SK-N-SH (cell line): ENCODE results near the gene HOXD10. TPM values are rescaled to one million over a fixed set of nuclear protein-coding genes. Genes with fewer than 3 reads are reported as not detected.

Experiments
- CTCF ChIA-PET: fragments of 300-600, 350-600 bp; formaldehyde crosslinking; extraction: SDS; loops from one replicate; lab custom pipeline; 2021; lab: Yijun Ruan, JAX
- POLR2A ChIA-PET: fragments of 350-600 bp; sonication (Branson Sonifier 250); formaldehyde crosslinking; extraction: SDS; loops from one replicate; lab custom pipeline; 2020; ENCODE audit warnings: antibody characterized with exemption, inconsistent platforms; lab: Yijun Ruan, JAX
- DNase-seq: peaks from one replicate; pipeline ENCODE4 v3.0.0; 2012
- H2AFZ ChIP-seq: fragments of 200-600 bp; sonication (generic); 2 replicates; pipeline ENCODE4 v1.8.1; 2016; ENCODE audit warnings: antibody characterized with exemption, mild to moderate bottlenecking, low read depth
- H3F3A ChIP-seq: fragments of 200-600 bp; sonication (generic); replicated peaks from 2 replicates; pipeline ENCODE3; 2016; ENCODE audit warnings: antibody characterized with exemption, mild to moderate bottlenecking; ENCODE audit not compliant: insufficient read depth
- H3K27ac ChIP-seq, 2 experiments: fragments of 200-500 bp in 1 of 2; fragments of 200-600 bp in 1 of 2; sonication (Bioruptor generic) in 1 of 2; sonication (generic), shearing (Covaris generic) in 1 of 2; 2 replicates each; pipeline versions ENCODE4 v1.5.1 to v1.6.1; 2014 to 2016; ENCODE audit warnings: low read depth in 2 of 2, inconsistent platforms in 1 of 2, low read length in 1 of 2, mild to moderate bottlenecking in 1 of 2, mixed read lengths in 1 of 2
- H3K27me3 ChIP-seq: fragments of 200-600 bp; sonication (generic), shearing (Covaris generic); 2 replicates; pipeline ENCODE4 v1.6.1; 2016; ENCODE audit warnings: mixed run types; ENCODE audit not compliant: insufficient read depth
- H3K36me3 ChIP-seq, 2 experiments: fragments of 200-500 bp in 1 of 2; fragments of 200-600 bp in 1 of 2; sonication (Bioruptor generic) in 1 of 2; sonication (generic) in 1 of 2; replicated peaks in 1 of 2; 2 replicates each; pipeline versions ENCODE3 to v1.5.1; 2014 to 2016; ENCODE audit warnings: low read length in 1 of 2, mild to moderate bottlenecking in 1 of 2; ENCODE audit not compliant: insufficient read depth in 2 of 2, control insufficient read depth in 1 of 2
- H3K4me1 ChIP-seq, 2 experiments: fragments of 200-500 bp in 1 of 2; fragments of 200-600 bp in 1 of 2; sonication (Bioruptor generic) in 1 of 2; sonication (generic), shearing (Covaris generic) in 1 of 2; 2 replicates each; pipeline versions ENCODE4 v1.5.1 to v1.6.1; 2014 to 2016; ENCODE audit warnings: low read depth in 1 of 2, low read length in 1 of 2, mixed run types in 1 of 2; ENCODE audit not compliant: insufficient read depth in 2 of 2, control insufficient read depth in 1 of 2
- H3K4me2 ChIP-seq: fragments of 200-600 bp; sonication (generic), shearing (Covaris generic); 2 replicates; pipeline ENCODE4 v1.6.1; 2017; ENCODE audit warnings: mixed run types
- H3K4me3 ChIP-seq, 2 experiments: fragments of 200-500 bp in 1 of 2; fragments of 200-600 bp in 1 of 2; sonication (Bioruptor generic) in 1 of 2; sonication (generic), shearing (Covaris generic) in 1 of 2; 2 replicates each; pipeline versions ENCODE4 v1.5.1 to v1.8.1; 2014 to 2016; ENCODE audit warnings: low read depth in 2 of 2, inconsistent platforms in 1 of 2, low read length in 1 of 2, mild to moderate bottlenecking in 1 of 2, mixed read lengths in 1 of 2, moderate library complexity in 1 of 2
- H3K79me2 ChIP-seq: fragments of 200-600 bp; sonication (generic); 2 replicates; pipeline ENCODE4 v1.8.1; 2017; ENCODE audit warnings: mild to moderate bottlenecking; ENCODE audit not compliant: insufficient read depth
- H3K9ac ChIP-seq: fragments of 200-600 bp; sonication (generic); 2 replicates; pipeline ENCODE4 v1.6.1; 2017; ENCODE audit warnings: mixed run types
- H3K9me2 ChIP-seq: fragments of 200-600 bp; sonication (generic); 2 replicates; pipeline ENCODE4 v1.6.1; 2017; ENCODE audit warnings: mixed run types
- H3K9me3 ChIP-seq: fragments of 200-600 bp; sonication (generic); 2 replicates; pipeline ENCODE4 v1.6.1; 2017; ENCODE audit warnings: mixed run types, mild to moderate bottlenecking, moderate library complexity
- H4K20me1 ChIP-seq: fragments of 200-600 bp; sonication (generic); 2 replicates; pipeline ENCODE4 v1.6.1; 2017; ENCODE audit warnings: mild to moderate bottlenecking, mixed run types; ENCODE audit not compliant: insufficient read depth
- FOXM1 ChIP-seq: IDR thresholded peaks from 2 replicates; pipeline ENCODE4 v1.4.0; 2012; ENCODE audit warnings: low read depth, mild to moderate bottlenecking
- MXI1 ChIP-seq: IDR thresholded peaks from 2 replicates; pipeline ENCODE4 v1.6.1; 2012; ENCODE audit warnings: mild to moderate bottlenecking, low read depth, low read length, improper control_type of control experiment
- NRF1 ChIP-seq: IDR thresholded peaks from 2 replicates; pipeline ENCODE4 v1.6.1; 2012; ENCODE audit warnings: low read depth, mild to moderate bottlenecking, low read length
- RAD21 ChIP-seq: IDR thresholded peaks from 2 replicates; pipeline ENCODE4 v1.6.1; 2012; ENCODE audit warnings: mild to moderate bottlenecking, low read length
- RCOR1 ChIP-seq: fragments of 150-350 bp; IDR thresholded peaks from 2 replicates; pipeline ENCODE4 v1.6.1; 2017; ENCODE audit warnings: antibody characterized with exemption, low read length
- SMC3 ChIP-seq: IDR thresholded peaks from 2 replicates; pipeline ENCODE4 v1.6.1; 2012; ENCODE audit warnings: low read depth, low read length, improper control_type of control experiment
- TCF12 ChIP-seq: IDR thresholded peaks from 2 replicates; pipeline ENCODE4 v1.4.0; 2012
- USF1 ChIP-seq: IDR thresholded peaks from 2 replicates; pipeline ENCODE4 v1.4.0; 2012; ENCODE audit warnings: low read depth, borderline replicate concordance
- USF2 ChIP-seq: fragments of 150-350 bp; IDR thresholded peaks from 2 replicates; pipeline ENCODE4 v1.6.1; 2017; ENCODE audit warnings: antibody characterized with exemption, low read length, low read depth, borderline replicate concordance
- WGBS: methylation state at CpG from one replicate; pipeline ENCODE4 v1.1.6; 2017; ENCODE audit warnings: low lambda C conversion rate; 5-methylcytosine and 5-hydroxymethylcytosine counted together
- polyA plus RNA-seq, 3 experiments: library from polyadenylated mRNA; depleted of rRNA; stranded (reverse); fragments of >200 nt; gene quantifications; 2 replicates each; pipeline ENCODE4 v1.2.3, GENCODE V29; 2012
- TF ChIP-seq, protein P1 (sequence below): IDR thresholded peaks from 2 replicates; pipeline ENCODE4 v1.4.0; 2012; ENCODE audit warnings: low read depth
- TF ChIP-seq, protein P2 (sequence below): fragments of 200-600 bp; sonication (generic); IDR thresholded peaks from 2 replicates; pipeline ENCODE4 v1.6.1; 2017; ENCODE audit warnings: antibody characterized with exemption, mild to moderate bottlenecking, moderate library complexity

HOXD10 gene
- polyA plus RNA-seq, 1 of the 3 experiments (the other 2 are of a cell fraction): 0.10 TPM

DNA sequence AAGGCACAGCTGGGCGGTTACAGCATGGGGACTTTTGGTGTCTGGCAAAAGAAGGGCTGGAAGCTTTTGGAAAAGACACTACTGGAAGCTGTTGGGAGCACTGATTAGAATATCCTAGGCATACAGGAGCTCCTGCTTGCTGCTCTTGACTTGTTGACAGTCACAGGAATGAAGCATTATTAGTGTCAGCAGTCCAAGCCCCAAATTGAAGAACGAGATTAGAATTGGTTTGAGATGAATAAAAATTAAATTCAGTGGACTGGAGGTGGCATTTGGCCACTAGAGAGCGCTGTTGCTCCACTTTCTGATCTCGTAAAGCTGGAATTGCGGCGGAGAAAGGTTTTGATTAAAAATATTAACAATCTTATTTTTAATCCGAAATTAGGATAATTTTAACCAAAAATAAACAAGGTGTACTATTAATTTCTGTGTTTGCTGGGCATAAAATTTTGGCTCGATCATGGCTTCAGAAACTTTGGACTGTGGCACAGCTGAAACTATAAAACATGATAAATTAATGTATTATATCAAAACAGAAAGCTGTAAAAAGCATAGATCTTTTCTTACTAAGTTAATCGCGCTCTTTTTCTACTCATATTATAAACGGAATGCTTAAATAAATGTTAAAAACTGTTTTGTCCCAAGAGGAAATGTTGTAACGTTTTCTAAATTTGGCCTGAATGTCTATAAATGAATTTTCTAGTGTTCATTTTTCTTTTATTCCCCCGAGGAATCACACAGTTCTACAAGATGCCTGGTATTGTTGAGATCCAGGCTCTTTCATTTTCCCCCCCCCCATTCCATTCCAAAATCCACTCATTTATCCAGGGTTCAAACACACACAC, 10.6 kb downstream of the HOXD10 start:
- 17% methylated on average over 13 of the region's 13 CpGs for WGBS
- peaks cover 4 to 20% of the 10 kb centered on the region in 2 experiments; a peak in 3 of 4 replicates for H3K4me1 ChIP-seq
- no peaks in the 10 kb centered on the region; the same call in 1 of the 2 replicates for H3K27me3 ChIP-seq
- DNase-seq: peak; percentile 63
- H3K36me3 ChIP-seq: no peaks in the 10 kb centered on the region
- H2AFZ ChIP-seq: 0 out of 2 replicates have a peak overlapping the region, but pooled peaks have one; percentile 2
- no peaks in the 10 kb centered on the region for H3K9me2 ChIP-seq
- H3K4me2 ChIP-seq: 0 out of 2 replicates have a peak overlapping the region, but pooled peaks have one; percentile 37
- no peak overlapping the region for H3K9ac ChIP-seq
- H3F3A ChIP-seq: peaks cover 11% of the 10 kb centered on the region
- ChIA-PET CTCF (interaction anchor here (0.6 to 26.1 kb wide), 71 partner anchors 13 to 1780 kb away, joined by 3 to 1047 read pairs (median 5); partner anchors contain the start of gene HOXD10), POLR2A (interaction anchor here (0.7 to 1.3 kb wide), 6 partner anchors 9 to 1022 kb away, joined by 3 to 6 read pairs (median 4); no protein-coding TSS in a partner anchor)
- peaks cover 10% of the 10 kb centered on the region for H3K79me2 ChIP-seq
- H3K27ac ChIP-seq: no peak overlapping the region; a peak in 1 of 4 replicates
- H3K9me3 ChIP-seq: no peaks in the 10 kb centered on the region
- TF ChIP-seq SMC3 (peak; percentile 72), FOXM1 (no peak), RCOR1 (0 out of 2 replicates have a peak, but pooled peaks have one; percentile 7), RAD21 (peak; percentile 94), NRF1 (no peak), USF1 (no peak), USF2 (no peak), TCF12 (0 out of 2 replicates have a peak, but pooled peaks have one; percentile 8), MXI1 (no peak)
- TF ChIP-seq, protein P1, sequence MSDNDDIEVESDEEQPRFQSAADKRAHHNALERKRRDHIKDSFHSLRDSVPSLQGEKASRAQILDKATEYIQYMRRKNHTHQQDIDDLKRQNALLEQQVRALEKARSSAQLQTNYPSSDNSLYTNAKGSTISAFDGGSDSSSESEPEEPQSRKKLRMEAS: no peak
- TF ChIP-seq, protein P2, sequence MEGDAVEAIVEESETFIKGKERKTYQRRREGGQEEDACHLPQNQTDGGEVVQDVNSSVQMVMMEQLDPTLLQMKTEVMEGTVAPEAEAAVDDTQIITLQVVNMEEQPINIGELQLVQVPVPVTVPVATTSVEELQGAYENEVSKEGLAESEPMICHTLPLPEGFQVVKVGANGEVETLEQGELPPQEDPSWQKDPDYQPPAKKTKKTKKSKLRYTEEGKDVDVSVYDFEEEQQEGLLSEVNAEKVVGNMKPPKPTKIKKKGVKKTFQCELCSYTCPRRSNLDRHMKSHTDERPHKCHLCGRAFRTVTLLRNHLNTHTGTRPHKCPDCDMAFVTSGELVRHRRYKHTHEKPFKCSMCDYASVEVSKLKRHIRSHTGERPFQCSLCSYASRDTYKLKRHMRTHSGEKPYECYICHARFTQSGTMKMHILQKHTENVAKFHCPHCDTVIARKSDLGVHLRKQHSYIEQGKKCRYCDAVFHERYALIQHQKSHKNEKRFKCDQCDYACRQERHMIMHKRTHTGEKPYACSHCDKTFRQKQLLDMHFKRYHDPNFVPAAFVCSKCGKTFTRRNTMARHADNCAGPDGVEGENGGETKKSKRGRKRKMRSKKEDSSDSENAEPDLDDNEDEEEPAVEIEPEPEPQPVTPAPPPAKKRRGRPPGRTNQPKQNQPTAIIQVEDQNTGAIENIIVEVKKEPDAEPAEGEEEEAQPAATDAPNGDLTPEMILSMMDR: peak; percentile 97
- peak overlapping the region; percentile 19 to 25; a peak in 1 of 4 replicates for H3K4me3 ChIP-seq
- H4K20me1 ChIP-seq: no peaks in the 10 kb centered on the region
